Body of pancreas (tissue), 4 donors: ENCODE results near the gene DDX20. TPM values are rescaled to one million over a fixed set of nuclear protein-coding genes. Genes with fewer than 3 reads are reported as not detected.

Experiments used
- ATAC-seq: fragments of 150-250 bp; one replicate; pipeline ENCODE4 v1.9.1; 2016
- DNase-seq, 4 donors: peaks; one replicate each; pipeline ENCODE4 v3.0.0-alpha.2; 2019
- H3K27ac ChIP-seq, 4 donors: fragments of 200-600 bp; sonication (generic); 1 replicate in 3 of 4; 2 replicates in 1 of 4; pipeline versions ENCODE4 v1.5.1 to v1.6.1; 2016 to 2019; ENCODE audit warnings: mild to moderate bottlenecking in 1 of 4, mixed read lengths in 1 of 4, moderate library complexity in 1 of 4
- H3K27me3 ChIP-seq, 2 donors: fragments of 200-600 bp; sonication (generic); one replicate each; pipeline ENCODE4 v1.6.0; 2016; ENCODE audit warnings: mild to moderate bottlenecking in 1 of 2
- H3K36me3 ChIP-seq, 2 donors: fragments of 200-600 bp; sonication (generic); replicated peaks in 1 of 2; 2 replicates each; pipeline ENCODE4 v1.5.1; 2016; ENCODE audit warnings: low read depth in 2 of 2; ENCODE audit not compliant: insufficient read depth in 1 of 2
- H3K4me1 ChIP-seq: fragments of 200-600 bp; sonication (generic); one replicate; pipeline ENCODE4 v1.6.0; 2016
- H3K4me3 ChIP-seq, 2 donors: fragments of 200-600 bp; sonication (generic); 1 replicate in 1 of 2; 2 replicates in 1 of 2; pipeline ENCODE4 v1.5.1; 2016 to 2019
- H3K9me3 ChIP-seq, 3 donors: fragments of 200-600 bp; sonication (generic); 1 replicate in 2 of 3; 2 replicates in 1 of 3; pipeline ENCODE4 v1.5.1; 2016
- CTCF ChIP-seq, 7 experiments: fragments of 450-650 bp in 4 of 7; fragments of 200-600 bp in 3 of 7; sonication (generic) in 3 of 7; IDR thresholded peaks; one replicate each; pipeline ENCODE4 v1.5.1; 2016 to 2019; ENCODE audit warnings: antibody characterized with exemption in 7 of 7
- POLR2A ChIP-seq, 3 donors: fragments of 450-650 bp; IDR thresholded peaks; one replicate each; pipeline ENCODE4 v1.6.1; 2016; ENCODE audit warnings: antibody characterized with exemption in 3 of 3, mild to moderate bottlenecking in 2 of 3
- WGBS, 2 donors: methylation state at CpG; one replicate each; pipeline ENCODE4 v1.1.5; 2017; 5-methylcytosine and 5-hydroxymethylcytosine counted together
- intact Hi-C: fragments of 100-400 bp; cut with DNase I; formaldehyde crosslinking; loops from one replicate; pipeline ENCODE4 v1.15.1; 2023
- total RNA-seq, 2 donors: library from RNA; depleted of rRNA; stranded (reverse); fragments of >200 nt; gene quantifications; one replicate each; pipeline ENCODE4 v1.1.0, GENCODE V29; 2016

DDX20 gene
- total RNA-seq, 2 donors from 2014 or later: 5.7 to 34.3 TPM

DNA sequence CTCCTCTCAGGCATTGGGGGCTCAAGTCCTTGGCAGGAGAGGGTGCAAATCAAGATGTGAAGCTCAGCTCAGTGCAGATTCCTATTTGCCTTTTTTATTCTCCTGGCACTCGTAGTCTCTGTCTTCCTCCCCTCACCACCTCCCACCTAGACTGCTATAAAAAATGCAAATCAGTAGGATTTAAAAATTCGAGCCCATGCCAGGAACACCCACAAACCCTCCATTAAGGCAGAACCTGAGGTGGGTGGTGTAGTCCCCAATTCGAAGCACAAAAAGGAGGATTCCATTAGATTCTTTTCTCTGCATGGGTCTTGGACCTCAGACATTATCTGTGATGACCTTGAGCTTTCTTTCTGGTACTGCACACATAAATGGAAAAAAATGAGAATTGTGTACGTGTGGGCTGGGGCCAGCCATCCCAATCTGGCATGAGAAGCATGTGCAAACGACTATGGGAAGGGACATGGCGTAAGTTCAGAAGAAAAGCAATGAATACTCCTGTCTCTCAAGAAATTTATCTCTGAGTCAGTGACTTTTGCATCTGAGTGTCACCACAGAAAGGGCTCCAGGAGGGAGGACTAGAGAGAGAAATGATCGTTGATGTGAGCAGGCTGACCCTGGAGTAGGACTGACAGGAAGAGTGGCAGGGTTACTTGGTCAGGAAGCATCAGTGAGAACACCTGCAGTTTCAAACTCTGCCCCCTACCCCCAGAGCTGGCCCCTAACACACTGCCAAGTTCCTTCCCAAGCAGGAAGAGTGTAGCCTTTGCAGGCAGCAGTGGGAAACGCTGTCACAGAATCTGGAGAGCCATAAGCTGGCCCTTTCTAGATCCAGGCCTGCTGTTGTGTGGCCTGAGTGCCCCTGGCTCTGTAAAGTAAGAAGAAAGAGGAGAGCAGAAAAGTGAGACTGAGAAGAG is 18.2 kb upstream of the DDX20 start:
- H3K9me3 ChIP-seq: no peaks in the 10 kb centered on the region
- TF ChIP-seq CTCF (IDR thresholded peaks at IDR 0.05): no peak
- TF ChIP-seq POLR2A (IDR thresholded peaks at IDR 0.05): no peak
- no peak overlapping the region for H3K27ac ChIP-seq
- H3K4me3 ChIP-seq: no peak overlapping the region
- H3K4me1 ChIP-seq: peaks cover 31% of the 10 kb centered on the region
- no peaks in the 10 kb centered on the region for H3K27me3 ChIP-seq
- intact Hi-C loops: no loop called here
- WGBS, 2 donors: 65 to 72% methylated on average over 8 of the region's 8 CpGs
- no peaks in the 10 kb centered on the region for H3K36me3 ChIP-seq
- DNase-seq (no peak), ATAC-seq (no peak)

GRCh38 chr1:111738133-111738435 is 17.6 kb upstream of the DDX20 start:
- intact Hi-C loops: no loop called here
- Histone ChIP-seq H3K4me1 (peaks cover 31% of the 10 kb centered on the region), H3K4me3 (peak overlapping the region in 1 of 2 donors; percentile 39), H3K9me3 (no peaks in the 10 kb centered on the region), H3K36me3 (no peaks in the 10 kb centered on the region), H3K27me3 (no peaks in the 10 kb centered on the region), H3K27ac (peak overlapping the region in 1 of 4 donors; percentile 78)
- 32 to 50% methylated on average over 7 to 9 of the region's 9 CpGs for WGBS, 2 donors
- TF ChIP-seq CTCF (IDR thresholded peaks at IDR 0.05): no peak
- TF ChIP-seq POLR2A (IDR thresholded peaks at IDR 0.05): no peak
- no peak for DNase-seq
- no peak for ATAC-seq

DNA sequence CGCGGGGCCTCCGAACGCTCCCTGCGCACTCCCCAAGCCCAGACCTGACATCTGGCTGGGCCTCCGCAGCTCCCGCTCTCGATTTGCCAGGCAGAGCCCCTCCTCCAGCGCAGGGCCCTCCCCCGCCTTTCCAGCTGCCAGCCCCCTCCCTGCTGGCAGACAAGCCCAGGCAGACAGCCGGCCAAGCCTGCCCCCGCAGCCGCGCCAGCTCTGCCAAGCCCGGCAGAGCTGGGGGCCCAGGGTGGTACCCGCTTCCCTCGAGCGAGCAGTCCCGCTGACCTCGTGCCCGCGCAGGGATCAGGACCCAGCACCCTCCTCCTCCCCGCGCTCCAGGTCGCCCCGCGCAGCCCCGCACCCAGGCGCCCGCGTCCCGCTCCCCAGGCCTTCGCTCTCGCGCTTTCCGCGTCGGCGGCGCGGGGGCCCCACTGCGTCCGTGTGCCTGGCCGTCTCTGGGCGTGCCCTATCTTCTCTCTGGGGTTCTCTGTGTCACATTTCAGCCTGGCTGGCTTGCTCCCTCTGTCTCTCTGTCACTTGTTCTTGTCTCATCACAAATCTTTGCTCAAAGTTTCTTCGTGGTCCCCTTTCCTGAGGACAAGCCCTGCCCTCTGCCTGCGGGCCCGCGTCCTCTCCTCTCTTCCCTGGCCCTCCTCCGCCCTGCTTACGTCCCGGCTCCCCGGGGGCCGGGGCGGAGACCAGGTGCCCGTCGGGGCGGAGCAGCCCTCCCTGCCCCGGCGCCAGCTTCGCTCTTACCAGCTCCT is 17.1 kb upstream of the DDX20 start:
- intact Hi-C loops: no loop called here
- H3K9me3 ChIP-seq: no peaks in the 10 kb centered on the region
- DNase-seq: peak; percentile 49 to 70 (median 64)
- WGBS, 2 donors: 0 to 1% methylated on average over 23 to 51 of the region's 61 CpGs
- H3K4me1 ChIP-seq: peaks cover 31% of the 10 kb centered on the region
- TF ChIP-seq CTCF (IDR thresholded peaks at IDR 0.05): peak in 1 of 7 experiments; percentile 20
- TF ChIP-seq POLR2A (IDR thresholded peaks at IDR 0.05): no peak
- no peaks in the 10 kb centered on the region for H3K36me3 ChIP-seq
- no peaks in the 10 kb centered on the region for H3K27me3 ChIP-seq
- peak overlapping the region in 1 of 2 donors; percentile 39 for H3K4me3 ChIP-seq
- peak; percentile 69 for ATAC-seq
- H3K27ac ChIP-seq: peak overlapping the region; percentile 46 to 86 (median 74)

DNA sequence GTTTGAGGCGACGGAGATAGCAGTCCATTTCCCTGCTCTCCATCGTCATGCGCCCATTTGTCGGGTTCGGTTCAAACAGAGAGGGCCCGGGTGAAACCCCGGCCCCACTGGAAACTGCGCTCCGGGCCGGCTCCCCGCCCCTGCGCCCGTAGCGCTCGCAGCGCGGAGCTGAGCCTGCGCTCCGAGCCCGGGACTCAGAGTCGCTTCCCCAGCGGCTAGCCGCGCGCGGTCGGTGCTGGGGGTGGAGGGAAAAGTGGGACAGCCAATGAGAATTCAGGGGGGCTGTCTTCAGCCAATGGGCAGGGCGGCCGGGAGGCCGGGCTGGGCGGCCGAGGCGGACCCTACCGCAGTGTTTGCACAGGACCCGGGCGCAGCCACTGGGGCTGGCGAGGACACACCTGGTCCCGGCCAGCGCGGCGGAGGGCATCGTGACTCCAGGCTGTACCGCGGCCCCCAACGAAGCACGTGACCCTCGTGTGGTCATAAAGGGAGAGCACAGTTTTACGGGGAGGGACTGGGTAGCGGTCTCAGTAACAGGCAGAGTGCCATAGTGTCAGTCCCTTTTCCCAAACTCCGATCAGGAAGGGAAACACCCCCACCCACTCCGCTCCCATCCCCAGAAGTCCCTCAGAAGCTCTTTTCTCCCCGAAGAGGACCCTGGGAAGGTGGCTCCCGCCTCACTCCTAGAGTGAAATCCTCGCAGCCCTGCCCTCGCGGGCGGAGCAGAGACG is 16.3 kb upstream of the DDX20 start, which contains the start of gene INKA2:
Gene INKA2, minus strand, starts transcription at position 202 of the 731 bp plus-strand sequence. Its CDS starts 153 bp downstream, at position 49.
- peak; percentile 86 for ATAC-seq
- Histone ChIP-seq H3K36me3 (no peaks in the 10 kb centered on the region), H3K9me3 (no peaks in the 10 kb centered on the region), H3K4me1 (peaks cover 31% of the 10 kb centered on the region), H3K27ac (peak within 1 kb of the TSS; percentile 46 to 86 (median 74)), H3K4me3 (peak within 1 kb of the TSS; percentile 12 to 39), H3K27me3 (no peaks in the 10 kb centered on the region)
- intact Hi-C loops: no loop called here
- TF ChIP-seq POLR2A (IDR thresholded peaks at IDR 0.05): peak; percentile 46 to 69 (median 64)
- TF ChIP-seq CTCF (IDR thresholded peaks at IDR 0.05): peak in 1 of 7 experiments; percentile 4
- WGBS, 2 donors: 0 to 2% methylated on average over 12 to 57 of the region's 59 CpGs
- DNase-seq: peak; percentile 74 to 87 (median 83)
